SH-SY5Y (cell line): ENCODE data around the gene NT5C1B.

Source experiments
- GATA2 ChIP-seq: IDR thresholded peaks from 2 replicates; pipeline ENCODE4 v1.6.1; 2011; ENCODE audit warnings: mild to moderate bottlenecking, low read depth, low read length
- GATA3 ChIP-seq: IDR thresholded peaks from 2 replicates; pipeline ENCODE4 v1.6.1; 2011; ENCODE audit warnings: low read depth, mild to moderate bottlenecking, low read length, moderate library complexity

- no peak for TF ChIP-seq GATA2
- TF ChIP-seq GATA3, result no peak
Observed at GRCh38 chr2:18605115-18605514, 15.7 kb upstream of the NT5C1B start.
